ENCODE measurements around the gene ZC3H4.

DNA sequence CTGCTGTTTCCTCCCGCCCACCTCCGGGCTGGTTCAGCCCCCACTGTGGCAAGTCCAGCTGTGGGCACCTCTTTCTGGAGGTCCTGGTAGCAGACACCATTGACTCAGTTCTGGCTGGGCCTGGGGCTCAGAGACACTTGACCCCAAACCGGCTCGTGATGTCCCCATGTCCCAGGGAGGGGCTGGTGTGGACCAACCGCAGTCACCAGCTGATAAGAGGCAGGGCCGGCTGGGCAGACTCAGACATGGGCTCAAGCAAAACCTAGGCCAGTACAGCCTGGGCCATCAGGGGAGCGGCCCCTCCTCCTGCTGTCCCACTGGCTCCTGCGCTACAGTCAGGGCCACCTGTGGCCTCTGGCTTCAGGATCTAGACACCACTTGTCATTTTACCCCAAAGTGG, 45.3 kb downstream of the ZC3H4 start:
- TF ChIP-seq, protein P1, sequence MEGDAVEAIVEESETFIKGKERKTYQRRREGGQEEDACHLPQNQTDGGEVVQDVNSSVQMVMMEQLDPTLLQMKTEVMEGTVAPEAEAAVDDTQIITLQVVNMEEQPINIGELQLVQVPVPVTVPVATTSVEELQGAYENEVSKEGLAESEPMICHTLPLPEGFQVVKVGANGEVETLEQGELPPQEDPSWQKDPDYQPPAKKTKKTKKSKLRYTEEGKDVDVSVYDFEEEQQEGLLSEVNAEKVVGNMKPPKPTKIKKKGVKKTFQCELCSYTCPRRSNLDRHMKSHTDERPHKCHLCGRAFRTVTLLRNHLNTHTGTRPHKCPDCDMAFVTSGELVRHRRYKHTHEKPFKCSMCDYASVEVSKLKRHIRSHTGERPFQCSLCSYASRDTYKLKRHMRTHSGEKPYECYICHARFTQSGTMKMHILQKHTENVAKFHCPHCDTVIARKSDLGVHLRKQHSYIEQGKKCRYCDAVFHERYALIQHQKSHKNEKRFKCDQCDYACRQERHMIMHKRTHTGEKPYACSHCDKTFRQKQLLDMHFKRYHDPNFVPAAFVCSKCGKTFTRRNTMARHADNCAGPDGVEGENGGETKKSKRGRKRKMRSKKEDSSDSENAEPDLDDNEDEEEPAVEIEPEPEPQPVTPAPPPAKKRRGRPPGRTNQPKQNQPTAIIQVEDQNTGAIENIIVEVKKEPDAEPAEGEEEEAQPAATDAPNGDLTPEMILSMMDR (conservative IDR thresholded peaks at IDR 0.05; ENCODE audit: low read depth, low read length), result no peak
- TF ChIP-seq EZH2 (IDR thresholded peaks at IDR 0.05; ENCODE audit: borderline replicate concordance, low read depth, low read length, poor library complexity, severe bottlenecking), result no peak

Measured in A673 (cell line).